ENCODE results near the gene CCDC85B. TPM values are rescaled to one million over a fixed set of nuclear protein-coding genes. Genes with fewer than 3 reads are reported as not detected.

The CCDC85B gene
- total RNA-seq, 2 experiments from 2014 or later = 68.8 to 72.4 TPM

GRCh38 chr11:65865550-65866172 is 24.8 kb upstream of the CCDC85B start:
- peaks cover 43% of the 10 kb centered on the region for H3K36me3 Mint-ChIP-seq (ENCODE audit: low read depth)
- intact Hi-C loops (cut with micrococcal nuclease) = no loop called here
- peaks cover 26% of the 10 kb centered on the region for H3K4me1 Mint-ChIP-seq (ENCODE audit: low read depth)
- POLR2A ChIA-PET = interaction anchor here (1.2 to 29.8 kb wide), 3 partner anchors 8 to 33 kb away, joined by 3 to 560 read pairs (median 182); partner anchors contain the start of genes CCDC85B, CFL1, CTSW and FIBP
- DNase-seq (no peak), ATAC-seq (no peak)
- no peak overlapping the region for H3K27ac Mint-ChIP-seq
- no peaks in the 10 kb centered on the region for H3K27me3 Mint-ChIP-seq
- TF ChIP-seq CTCF (IDR thresholded peaks at IDR 0.05) = no peak
- H3K4me3 Mint-ChIP-seq = no peak overlapping the region
- no peaks in the 10 kb centered on the region for H3K9me3 Mint-ChIP-seq
- CTCF ChIA-PET = interaction anchor here (12.3 kb wide), 1 partner anchor 22 kb away, joined by 283 read pairs; the partner anchor contains the start of genes CCDC85B and FIBP

GRCh38 chr11:65866509-65867283 is 23.8 kb upstream of the CCDC85B start:
- Mint-ChIP-seq H3K9me3 (no peaks in the 10 kb centered on the region), H3K4me3 (no peak overlapping the region), H3K4me1 (ENCODE audit: low read depth) (peaks cover 32% of the 10 kb centered on the region), H3K27ac (no peak overlapping the region), H3K36me3 (ENCODE audit: low read depth) (peaks cover 33% of the 10 kb centered on the region), H3K27me3 (no peaks in the 10 kb centered on the region)
- DNase-seq (no peak), ATAC-seq (no peak)
- POLR2A ChIA-PET = interaction anchor here (0.9 to 29.8 kb wide), 3 partner anchors 9 to 147 kb away, joined by 3 to 560 read pairs (median 182); partner anchors contain the start of genes CCDC85B, CFL1, CTSW and FIBP
- intact Hi-C loops (cut with micrococcal nuclease) = no loop called here
- CTCF ChIA-PET = interaction anchor here (0.5 to 12.3 kb wide), 2 partner anchors 21 to 160 kb away, joined by 3 to 283 read pairs; partner anchors contain the start of genes CCDC85B and FIBP
- no peak for TF ChIP-seq CTCF (IDR thresholded peaks at IDR 0.05)

GRCh38 chr11:65867284-65868071 is 23.0 kb upstream of the CCDC85B start:
- ATAC-seq (no peak), DNase-seq (peak; percentile 58)
- Mint-ChIP-seq H3K4me3 (no peak overlapping the region), H3K27ac (no peak overlapping the region), H3K9me3 (no peaks in the 10 kb centered on the region), H3K36me3 (ENCODE audit: low read depth) (peaks cover 26% of the 10 kb centered on the region), H3K4me1 (ENCODE audit: low read depth) (peaks cover 26% of the 10 kb centered on the region), H3K27me3 (no peaks in the 10 kb centered on the region)
- CTCF ChIA-PET = interaction anchor here (0.5 to 12.3 kb wide), 3 partner anchors 20 to 159 kb away, joined by 3 to 283 read pairs (median 153); partner anchors contain the start of genes CCDC85B and FIBP
- intact Hi-C loops (cut with micrococcal nuclease) = no loop called here
- POLR2A ChIA-PET = interaction anchor here (10.6 to 29.8 kb wide), 2 partner anchors 10 to 22 kb away, joined by 182 to 560 read pairs; partner anchors contain the start of genes CCDC85B, CFL1, CTSW and FIBP
- TF ChIP-seq CTCF (IDR thresholded peaks at IDR 0.05) = no peak

GRCh38 chr11:65868076-65868667 is 22.3 kb upstream of the CCDC85B start:
- no peak for TF ChIP-seq CTCF (IDR thresholded peaks at IDR 0.05)
- Mint-ChIP-seq H3K27ac (no peak overlapping the region), H3K27me3 (no peaks in the 10 kb centered on the region), H3K4me3 (no peak overlapping the region), H3K9me3 (no peaks in the 10 kb centered on the region), H3K36me3 (ENCODE audit: low read depth) (peaks cover 20% of the 10 kb centered on the region), H3K4me1 (ENCODE audit: low read depth) (peaks cover 25% of the 10 kb centered on the region)
- ATAC-seq (peak; percentile 59), DNase-seq (peak; percentile 51)
- CTCF ChIA-PET = interaction anchor here (1.4 to 7.1 kb wide), 4 partner anchors 8 to 157 kb away, joined by 4 to 153 read pairs (median 34); partner anchors contain the start of genes CCDC85B, CFL1, FIBP and KAT5
- intact Hi-C loops (cut with micrococcal nuclease) = no loop called here
- POLR2A ChIA-PET = interaction anchor here (10.6 to 29.8 kb wide), 2 partner anchors 11 to 21 kb away, joined by 182 to 560 read pairs; partner anchors contain the start of genes CCDC85B, CFL1, CTSW and FIBP

Measured in activated CD8-positive, alpha-beta T cell treated with anti-CD3 and anti-CD28 coated beads for 36 hours (primary cell).